BE2C (cell line): Measurements from ENCODE around the gene TNS3.

Experiments
- DNase-seq: peaks from one replicate; pipeline ENCODE4 v3.0.0-alpha.2; 2020
- H3K27me3 ChIP-seq: fragments of 250-450 bp; sonication (Bioruptor Pico); 2 replicates; pipeline ENCODE4 v1.5.1; 2020; ENCODE audit warnings: mild to moderate bottlenecking
- H3K36me3 ChIP-seq: fragments of 250-450 bp; sonication (Bioruptor Pico); 2 replicates; pipeline ENCODE4 v1.5.1; 2020; ENCODE audit warnings: mild to moderate bottlenecking
- H3K4me1 ChIP-seq: fragments of 250-450 bp; sonication (Bioruptor Pico); 2 replicates; pipeline ENCODE4 v1.5.1; 2020
- H3K4me3 ChIP-seq: 2 replicates; pipeline ENCODE4 v1.5.1; 2011; ENCODE audit warnings: low read depth, low read length
- H3K9me3 ChIP-seq: fragments of 250-450 bp; sonication (Bioruptor Pico); 2 replicates; pipeline ENCODE4 v1.5.1; 2020
- TF ChIP-seq, protein P1 (sequence below): IDR thresholded peaks from 2 replicates; pipeline ENCODE4 v1.5.1; 2012; ENCODE audit warnings: mild to moderate bottlenecking, low read depth, low read length

The TNS3 gene

DNA sequence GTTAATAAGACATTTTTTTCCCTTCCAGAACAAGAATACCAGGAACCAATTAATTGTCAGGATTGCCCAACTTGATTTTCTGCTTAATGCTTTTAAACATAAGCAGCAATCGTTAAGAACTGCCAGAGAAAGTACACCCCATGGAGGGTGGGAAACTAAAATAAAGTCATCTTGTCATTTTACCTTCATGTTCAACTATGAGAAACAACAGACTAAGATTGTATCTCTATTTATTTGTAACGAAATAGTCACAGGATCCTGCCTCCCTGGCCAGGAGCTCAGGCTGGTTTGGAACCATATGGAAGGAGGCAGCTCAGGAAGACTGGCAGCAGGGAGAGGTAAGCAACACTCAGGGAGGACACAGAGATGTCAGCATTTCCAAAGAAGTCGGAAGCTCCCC, 129.6 kb downstream of the TNS3 start:
- Histone ChIP-seq H3K9me3 (no peaks in the 10 kb centered on the region), H3K4me1 (peaks cover 5% of the 10 kb centered on the region), H3K4me3 (no peak overlapping the region), H3K27me3 (no peaks in the 10 kb centered on the region), H3K36me3 (no peaks in the 10 kb centered on the region)
- TF ChIP-seq, protein P1, sequence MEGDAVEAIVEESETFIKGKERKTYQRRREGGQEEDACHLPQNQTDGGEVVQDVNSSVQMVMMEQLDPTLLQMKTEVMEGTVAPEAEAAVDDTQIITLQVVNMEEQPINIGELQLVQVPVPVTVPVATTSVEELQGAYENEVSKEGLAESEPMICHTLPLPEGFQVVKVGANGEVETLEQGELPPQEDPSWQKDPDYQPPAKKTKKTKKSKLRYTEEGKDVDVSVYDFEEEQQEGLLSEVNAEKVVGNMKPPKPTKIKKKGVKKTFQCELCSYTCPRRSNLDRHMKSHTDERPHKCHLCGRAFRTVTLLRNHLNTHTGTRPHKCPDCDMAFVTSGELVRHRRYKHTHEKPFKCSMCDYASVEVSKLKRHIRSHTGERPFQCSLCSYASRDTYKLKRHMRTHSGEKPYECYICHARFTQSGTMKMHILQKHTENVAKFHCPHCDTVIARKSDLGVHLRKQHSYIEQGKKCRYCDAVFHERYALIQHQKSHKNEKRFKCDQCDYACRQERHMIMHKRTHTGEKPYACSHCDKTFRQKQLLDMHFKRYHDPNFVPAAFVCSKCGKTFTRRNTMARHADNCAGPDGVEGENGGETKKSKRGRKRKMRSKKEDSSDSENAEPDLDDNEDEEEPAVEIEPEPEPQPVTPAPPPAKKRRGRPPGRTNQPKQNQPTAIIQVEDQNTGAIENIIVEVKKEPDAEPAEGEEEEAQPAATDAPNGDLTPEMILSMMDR, result no peak
- DNase-seq, result no peak

DNA sequence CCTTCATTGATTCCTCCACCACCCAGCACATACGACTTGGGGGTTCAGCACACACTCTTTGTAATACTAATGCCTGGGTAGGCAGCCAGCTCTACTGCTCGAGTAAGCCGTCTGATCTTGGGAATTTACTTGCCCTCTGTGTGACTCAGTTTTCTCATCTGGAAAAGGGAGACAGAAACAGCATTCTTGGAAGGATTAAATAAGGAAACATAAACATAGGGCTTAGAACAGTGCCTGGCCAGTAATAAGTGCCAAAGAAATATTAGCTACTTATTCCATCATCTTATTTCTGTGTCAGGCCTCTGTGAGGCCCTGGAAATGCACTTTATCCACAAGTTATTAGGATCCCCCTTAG, 130.1 kb downstream of the TNS3 start:
- no peak for DNase-seq
- no peaks in the 10 kb centered on the region for H3K9me3 ChIP-seq
- peaks cover 5% of the 10 kb centered on the region for H3K4me1 ChIP-seq
- H3K27me3 ChIP-seq, result no peaks in the 10 kb centered on the region
- H3K36me3 ChIP-seq, result no peaks in the 10 kb centered on the region
- TF ChIP-seq, protein P1, result no peak
- H3K4me3 ChIP-seq, result no peak overlapping the region

DNA sequence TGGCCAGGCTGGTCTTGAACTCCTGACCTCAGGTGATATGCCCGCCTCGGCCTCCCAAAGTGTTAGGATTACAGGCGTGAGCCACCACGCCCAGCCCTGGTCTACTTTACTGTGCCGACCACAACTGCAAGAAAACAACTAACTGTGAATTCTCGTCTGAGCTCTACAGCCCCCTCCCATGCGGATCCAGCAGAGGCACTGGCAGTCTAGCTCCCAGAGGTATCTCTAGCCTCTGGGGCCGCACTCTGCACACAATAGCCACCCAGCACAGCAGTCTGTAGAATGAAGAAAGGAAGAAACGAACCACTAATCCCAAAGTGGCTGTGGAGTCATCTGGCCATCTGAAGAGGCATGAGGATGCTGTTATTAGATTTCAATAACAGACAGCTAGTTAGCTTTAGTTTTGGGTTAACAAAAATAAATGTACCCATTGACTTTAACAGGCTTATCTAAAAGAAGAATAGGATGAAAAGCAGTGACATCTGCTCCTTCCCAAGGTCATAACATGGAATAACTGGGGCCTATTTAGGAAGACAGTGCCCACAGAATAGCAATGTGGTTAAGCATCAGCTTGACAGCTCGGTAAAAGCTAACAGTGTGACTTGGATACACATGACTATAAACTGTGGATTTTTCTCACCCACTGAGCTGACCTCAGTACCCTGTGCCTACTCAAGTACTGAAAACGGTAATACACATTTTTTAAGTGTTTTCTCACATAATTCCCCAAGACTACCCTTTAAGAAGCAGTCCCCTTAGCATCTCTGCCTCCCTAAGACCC, 131.9 kb downstream of the TNS3 start:
- no peak for DNase-seq
- Histone ChIP-seq H3K9me3 (no peaks in the 10 kb centered on the region), H3K36me3 (no peaks in the 10 kb centered on the region), H3K4me3 (no peak overlapping the region), H3K4me1 (peaks cover 5% of the 10 kb centered on the region), H3K27me3 (no peaks in the 10 kb centered on the region)
- TF ChIP-seq, protein P1, result no peak

DNA sequence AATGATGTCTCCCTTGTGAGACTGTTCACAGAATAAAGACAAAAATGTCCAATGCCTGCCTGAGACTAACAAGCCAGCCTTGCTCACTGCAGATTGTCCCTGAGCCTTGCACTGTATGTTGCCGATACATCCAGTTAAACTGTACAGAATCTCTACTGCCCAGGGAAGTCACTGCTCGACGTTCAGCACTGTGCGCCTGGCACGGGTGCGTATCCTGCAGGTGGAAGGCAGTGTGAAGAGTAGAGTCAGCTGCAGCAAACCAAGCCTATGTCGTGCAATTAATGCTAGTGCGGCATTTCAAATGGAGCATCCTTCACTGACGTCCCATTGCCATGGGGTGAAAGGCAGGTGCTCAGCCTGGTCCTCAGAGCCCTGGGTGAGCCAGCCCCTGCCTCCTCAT, 132.9 kb downstream of the TNS3 start:
- H3K36me3 ChIP-seq, result no peaks in the 10 kb centered on the region

DNA sequence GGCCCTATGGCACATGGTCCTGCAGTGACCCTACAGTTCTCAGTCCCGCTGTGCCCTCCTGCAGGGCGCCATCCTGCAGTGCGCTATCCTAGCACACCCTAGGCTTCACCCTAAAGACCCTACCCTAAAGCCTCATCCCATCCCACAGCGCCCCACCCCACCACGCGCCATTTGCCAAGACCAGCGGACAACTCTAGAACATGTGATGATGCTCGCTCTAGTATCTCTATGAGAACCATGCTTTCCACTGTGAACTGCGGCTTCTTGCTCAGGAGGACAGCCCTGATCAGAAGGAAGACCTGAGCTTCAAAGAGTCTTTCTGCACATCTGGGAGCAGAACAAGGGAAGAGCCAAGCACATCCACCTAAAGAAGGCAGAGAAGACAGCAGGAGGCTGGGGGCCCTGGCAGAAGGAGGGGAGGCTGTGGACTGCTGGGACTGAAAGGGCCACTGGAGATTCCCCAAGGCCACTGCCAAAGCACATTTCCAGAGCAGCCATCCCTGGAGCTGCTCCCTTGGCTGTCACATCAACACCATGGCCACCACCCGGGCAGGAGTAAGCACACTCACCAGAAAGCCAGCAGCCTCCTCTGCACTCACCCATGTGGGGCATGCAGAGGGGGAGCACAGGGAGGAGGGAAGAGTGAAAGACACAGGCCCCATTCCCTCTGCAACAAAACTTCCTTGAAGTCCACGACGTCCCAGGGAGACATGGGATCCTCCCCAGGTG, 134.1 kb downstream of the TNS3 start:
- TF ChIP-seq, protein P1, result no peak
- Histone ChIP-seq H3K27me3 (no peaks in the 10 kb centered on the region), H3K4me3 (no peak overlapping the region), H3K4me1 (peaks cover 5% of the 10 kb centered on the region), H3K36me3 (no peaks in the 10 kb centered on the region), H3K9me3 (no peaks in the 10 kb centered on the region)
- DNase-seq, result no peak

More for the DNA sequence above, 132.9 kb downstream of the TNS3 start:
- TF ChIP-seq, protein P1, result no peak
- H3K27me3 ChIP-seq, result no peaks in the 10 kb centered on the region
- H3K4me1 ChIP-seq, result peaks cover 5% of the 10 kb centered on the region
- no peaks in the 10 kb centered on the region for H3K9me3 ChIP-seq
- no peak for DNase-seq
- H3K4me3 ChIP-seq, result no peak overlapping the region
